SIG-M5 (cell line): ENCODE data around the gene DLG2.
"Not testable (repeated sequence)": the region's sequence is repeated elsewhere in the genome, so short reads cannot be mapped to it uniquely, and the experiment has no call there.

ENCODE experiments used
- DNase-seq: peaks from one replicate; lab custom pipeline; 2025; lab: John Stamatoyannopoulos, UW

DLG2 gene

DNA sequence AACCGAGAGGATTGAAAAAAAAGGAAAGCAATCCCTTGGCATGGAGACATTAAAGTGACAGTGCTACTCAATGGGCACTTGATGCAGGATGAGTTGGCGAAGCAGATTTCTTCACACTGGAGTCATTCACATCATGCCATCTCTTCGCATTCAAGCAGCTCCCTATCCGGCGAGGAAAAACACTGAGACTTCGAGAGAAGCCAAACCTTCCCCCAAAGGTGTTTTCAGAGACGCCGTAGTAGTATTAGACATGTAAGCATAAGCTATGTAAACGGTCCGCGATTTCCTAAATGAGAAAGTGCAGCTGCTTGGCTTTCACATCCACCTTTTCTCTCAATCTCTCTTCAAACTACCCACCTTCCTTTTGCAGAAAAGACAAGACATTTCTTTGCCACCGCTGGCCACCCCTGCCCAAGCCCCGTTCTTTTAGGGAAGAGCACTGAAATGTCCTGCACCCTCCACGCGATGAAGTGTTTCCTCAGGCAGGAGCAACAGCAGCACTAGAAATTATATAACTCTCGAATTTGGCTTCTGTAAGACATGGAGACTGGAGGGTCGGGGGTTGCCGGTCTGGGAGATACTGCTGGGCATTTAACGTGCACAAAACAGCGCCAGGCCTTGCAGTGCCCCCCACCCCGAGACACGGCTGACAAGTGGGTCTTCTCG lies at the start of gene DLG2:
Gene DLG2, minus strand, starts transcription at position 13 of the 666 bp plus-strand sequence.
- DNase-seq, result no peak

GRCh38 chr11:85673393-85673792 lies 46.2 kb upstream of the DLG2 start:
- DNase-seq, result no peak

GRCh38 chr11:85672105-85672902 lies 45.2 kb upstream of the DLG2 start:
- DNase-seq, result no peak

DNA sequence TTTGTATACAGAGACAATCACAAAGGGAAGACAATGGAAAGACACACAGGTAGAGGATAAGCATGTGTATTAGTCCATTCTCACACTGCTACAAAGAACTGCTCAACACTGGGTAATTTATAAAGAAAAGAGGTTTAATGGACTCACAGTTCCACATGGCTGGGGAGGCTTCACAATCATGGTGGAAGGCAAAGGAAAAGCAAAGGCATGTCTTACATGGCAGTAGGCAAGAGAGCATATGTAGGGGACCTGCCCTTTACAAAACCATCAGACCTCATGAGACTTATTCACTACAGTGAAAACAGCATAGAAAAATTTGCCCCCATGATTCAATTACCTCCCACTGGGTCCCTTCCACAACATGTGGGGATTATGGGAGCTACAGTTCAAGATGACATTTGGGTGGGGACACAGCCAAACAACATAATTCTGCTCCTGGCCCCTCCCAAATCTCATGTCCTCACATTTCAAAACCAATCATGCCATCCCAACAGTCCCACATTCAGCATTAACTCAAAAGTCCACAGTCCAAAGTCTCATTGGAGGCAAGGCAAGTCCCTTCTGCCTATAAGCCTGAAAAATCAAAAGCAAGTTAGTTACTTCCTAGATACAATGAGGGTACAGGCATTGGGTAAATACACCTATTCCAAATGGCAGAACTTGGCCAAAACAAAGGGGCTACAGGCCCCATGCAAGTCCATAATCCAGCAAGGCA lies 44.0 kb upstream of the DLG2 start:
- DNase-seq, result not testable (repeated sequence)

DNA sequence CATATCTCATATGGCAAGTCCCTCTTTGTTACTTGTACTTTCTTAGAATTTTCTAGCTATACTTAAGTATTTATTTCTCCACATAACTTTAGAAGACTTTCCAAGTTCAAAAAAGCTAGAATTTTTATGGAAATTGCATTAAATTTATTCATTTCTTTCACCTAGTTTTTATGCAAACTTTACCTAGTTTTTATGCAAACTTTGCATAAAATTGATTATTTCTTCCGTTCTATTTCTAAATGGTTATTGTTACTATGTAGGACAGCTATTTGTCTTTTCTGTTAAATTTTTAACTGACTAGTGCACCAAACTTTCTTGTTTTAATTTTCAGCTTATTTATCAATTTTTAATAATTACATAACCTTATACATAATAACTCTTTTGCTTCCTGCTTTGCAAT lies 41.0 kb upstream of the DLG2 start:
- DNase-seq, result no peak

DNA sequence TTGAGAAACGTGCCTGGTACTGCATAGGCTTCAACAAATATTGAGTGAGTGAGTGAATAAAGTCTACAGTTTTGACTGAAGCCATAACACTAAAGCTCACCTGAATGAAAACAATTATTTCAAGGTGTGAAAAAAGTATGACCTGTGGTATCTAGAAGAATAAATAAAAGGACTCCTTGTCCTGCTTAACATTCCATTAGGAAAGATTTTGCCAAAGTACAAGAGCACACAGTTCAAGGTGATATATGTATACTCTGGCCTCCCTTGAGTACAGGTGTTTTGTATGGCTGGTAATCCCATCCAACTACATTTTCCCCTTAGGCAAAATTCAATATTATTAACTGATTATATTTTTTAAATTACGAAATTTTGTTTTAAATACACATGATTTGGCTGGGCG lies 39.5 kb upstream of the DLG2 start:
- DNase-seq, result no peak

- no peak for DNase-seq
Observed at GRCh38 chr11:85665733-85666132, 38.6 kb upstream of the DLG2 start.

DNA sequence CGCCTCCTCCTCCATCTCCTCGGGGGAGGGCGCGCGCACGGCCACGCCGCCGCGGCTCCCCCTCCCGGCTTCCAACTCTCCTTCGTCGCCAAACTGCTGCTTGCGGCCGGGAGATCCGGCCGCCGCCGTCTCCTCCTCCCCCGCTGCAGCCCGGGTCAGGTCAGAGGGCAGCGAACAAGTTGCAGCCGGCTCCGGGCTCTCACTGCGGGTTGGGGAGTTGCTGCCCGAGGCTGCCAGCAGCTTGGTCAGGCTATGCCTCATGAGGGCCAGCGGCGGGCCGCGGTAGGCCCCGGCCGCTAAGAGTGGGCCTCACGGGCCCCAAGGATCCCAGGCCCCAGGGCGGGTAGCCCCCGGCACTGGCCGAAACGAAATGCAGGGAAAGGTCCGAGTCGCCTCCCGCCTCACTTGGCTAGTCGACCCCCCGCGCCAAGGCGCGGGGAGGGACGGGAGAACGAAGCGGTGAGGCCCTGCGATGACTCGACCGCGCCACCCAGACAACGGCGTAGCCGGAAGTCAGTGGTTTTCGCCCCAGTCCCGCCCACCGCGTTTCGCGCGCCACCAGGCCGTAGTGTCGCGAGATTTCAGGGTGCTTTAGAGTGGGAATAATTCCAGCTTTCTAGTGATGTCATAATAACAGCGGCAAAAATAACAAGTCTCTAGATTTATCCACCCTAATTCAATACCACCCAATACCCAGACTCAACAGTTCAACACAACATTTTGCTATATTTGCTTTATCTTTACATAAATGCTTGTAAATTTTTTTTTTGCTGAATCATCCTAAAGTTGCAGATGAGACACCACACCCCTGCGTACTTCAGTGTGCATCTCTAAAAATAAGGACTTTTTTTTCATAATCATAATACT lies 37.7 kb upstream of the DLG2 start, which contains the start of gene CREBZF:
Gene CREBZF, minus strand, starts transcription at position 515 of the 867 bp plus-strand sequence. Its CDS starts 254 bp downstream, at position 261.
- peak; percentile 64 for DNase-seq

- DNase-seq, result no peak
Observed at GRCh38 chr11:85663753-85664614, 36.8 kb upstream of the DLG2 start.

- DNase-seq, result no peak
Observed at GRCh38 chr11:85663080-85663752, 36.1 kb upstream of the DLG2 start.

GRCh38 chr11:85661972-85662664 lies 35.0 kb upstream of the DLG2 start:
- no peak for DNase-seq

DNA sequence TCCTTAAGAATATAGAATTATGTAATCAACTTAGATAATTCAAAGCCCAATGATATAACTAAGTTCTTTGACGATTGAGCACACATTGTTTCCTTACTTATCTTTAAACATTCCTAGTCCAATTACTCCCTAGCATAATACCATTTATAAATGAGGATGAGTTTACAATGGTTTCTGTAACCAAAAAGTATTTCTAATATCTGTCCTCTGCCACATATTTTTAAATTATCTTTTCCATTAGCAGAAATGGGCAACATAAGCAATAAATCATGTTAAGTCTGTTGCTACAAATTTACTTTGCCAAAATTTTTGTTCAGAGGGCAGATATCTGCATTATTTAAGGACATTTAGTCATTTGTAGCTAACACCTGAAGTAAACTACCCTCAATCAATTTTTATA lies 31.0 kb upstream of the DLG2 start:
- DNase-seq, result no peak

- no peak for DNase-seq
Observed at GRCh38 chr11:85656777-85657176, 29.6 kb upstream of the DLG2 start.

- not testable (repeated sequence) for DNase-seq
Observed at GRCh38 chr11:85654343-85654742, 27.2 kb upstream of the DLG2 start.

DNA sequence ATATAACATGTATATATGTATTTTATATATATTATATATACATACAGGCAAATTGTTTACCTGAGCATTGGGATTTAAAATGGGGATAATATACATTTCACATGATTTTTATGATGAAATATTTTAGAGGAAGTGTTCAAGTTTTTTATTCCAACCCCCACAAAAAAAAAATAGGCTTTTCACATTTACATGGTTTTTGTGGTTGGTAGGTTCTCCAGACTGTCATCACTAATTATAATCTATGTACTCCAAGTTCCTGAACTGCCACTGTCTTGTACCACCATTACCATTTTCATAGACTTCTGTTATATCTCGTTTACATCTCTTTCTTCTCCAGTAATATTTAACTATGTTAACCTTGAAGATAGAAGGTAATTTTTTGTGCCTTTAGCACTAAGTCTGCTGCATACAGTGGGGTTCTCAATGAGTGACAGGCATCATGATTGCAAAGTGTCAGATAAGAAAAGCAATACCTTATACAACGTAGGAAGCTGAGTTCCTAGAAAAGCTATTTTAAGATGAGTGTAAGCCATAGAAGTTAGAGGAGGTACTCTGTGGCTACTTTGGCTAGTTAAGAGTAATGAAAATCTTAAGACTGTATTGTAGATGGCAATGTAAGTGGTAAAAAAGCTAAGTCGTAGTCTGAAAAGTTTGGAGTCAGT lies 25.8 kb upstream of the DLG2 start:
- no peak for DNase-seq

GRCh38 chr11:85651118-85651517 lies 24.0 kb upstream of the DLG2 start:
- DNase-seq, result no peak

GRCh38 chr11:85647604-85648299 lies 20.6 kb upstream of the DLG2 start, which contains the start of gene TMEM126A:
TSS of gene TMEM126A (plus strand) at chr11:85647967. CDS start at chr11:85650256, 2,289 bp downstream.
- DNase-seq, result peak; percentile 36

GRCh38 chr11:85647078-85647477 lies 19.9 kb upstream of the DLG2 start:
- DNase-seq, result no peak
